Left ventricle myocardium superior (tissue), 1 donor: ENCODE measurements around the gene GFOD2. TPM values are rescaled to one million over a fixed set of nuclear protein-coding genes. Genes with fewer than 3 reads are reported as not detected.

Source experiments
- ATAC-seq: fragments of 200-7000 bp; cut with Tn5 transposase; one replicate; pipeline ENCODE4 v1.9.1; 2020; ENCODE audit warnings: mild to moderate bottlenecking, moderate library complexity
- DNase-seq: peaks from one replicate; pipeline ENCODE4 v3.0.0-alpha.2; 2020
- intact Hi-C: fragments of 100-400 bp; cut with micrococcal nuclease; formaldehyde crosslinking; loops from one replicate; pipeline ENCODE4 v1.11.0; 2022
- total RNA-seq: library from RNA; stranded (reverse); fragmentation: NEBNext Ultra II Directional; extraction: Animal tissue kit (Norgen Biotek cat#: 25700); gene quantifications from one replicate; pipeline ENCODE4 v1.2.1, GENCODE V29; 2021
- donor health status: DM: no; HTN: yes; CAD: no; lungs with severe emphysema.

GFOD2 gene
- total RNA-seq, 1 donor from 2014 or later, result 8.1 TPM

GRCh38 chr16:67676516-67676915 lies 42.6 kb downstream of the GFOD2 start:
- ATAC-seq (no peak), DNase-seq (no peak)
- intact Hi-C loops, result no loop called here

GRCh38 chr16:67675999-67676398 lies 43.1 kb downstream of the GFOD2 start:
- no peak for ATAC-seq
- no peak for DNase-seq
- intact Hi-C loops, result no loop called here

- ATAC-seq, result no peak
- intact Hi-C loops, result no loop called here
- DNase-seq, result no peak
Observed at GRCh38 chr16:67675579-67675935, 43.6 kb downstream of the GFOD2 start.

GRCh38 chr16:67674851-67675578 lies 44.1 kb downstream of the GFOD2 start:
- intact Hi-C loops, result no loop called here
- no peak for ATAC-seq
- DNase-seq, result no peak

GRCh38 chr16:67673712-67674580 lies 45.2 kb downstream of the GFOD2 start:
- DNase-seq, result peak; percentile 72
- intact Hi-C loops, result no loop called here
- ATAC-seq, result peak; percentile 63

- DNase-seq (peak; percentile 69), ATAC-seq (peak; percentile 52)
- intact Hi-C loops, result no loop called here
Observed at GRCh38 chr16:67672739-67673662, 46.1 kb downstream of the GFOD2 start.

- DNase-seq (peak; percentile 60), ATAC-seq (peak; percentile 5)
- intact Hi-C loops, result no loop called here
Observed at GRCh38 chr16:67672306-67672705, 46.8 kb downstream of the GFOD2 start.

- intact Hi-C loops, result loop anchor here (5.0 kb wide), 1 partner anchor 107 kb away; the partner anchor contains the start of gene CTCF
- peak; percentile 8 for DNase-seq
- no peak for ATAC-seq
Observed at GRCh38 chr16:67669499-67670101, 49.5 kb downstream of the GFOD2 start.

GRCh38 chr16:67668495-67669157 lies 50.5 kb downstream of the GFOD2 start:
- ATAC-seq (no peak), DNase-seq (peak; percentile 48)
- intact Hi-C loops, result loop anchor here (5.0 kb wide), 1 partner anchor 106 kb away; the partner anchor contains the start of gene CTCF

- ATAC-seq (peak; percentile 87), DNase-seq (peak; percentile 90)
- intact Hi-C loops, result loop anchor here (5.0 kb wide), 1 partner anchor 106 kb away; the partner anchor contains the start of gene CTCF
Observed at GRCh38 chr16:67667817-67668494, 51.2 kb downstream of the GFOD2 start.

GRCh38 chr16:67667453-67667816 lies 51.7 kb downstream of the GFOD2 start:
- ATAC-seq, result no peak
- no peak for DNase-seq
- intact Hi-C loops, result loop anchor here (5.0 kb wide), 1 partner anchor 105 kb away; the partner anchor contains the start of gene CTCF

- peak; percentile 92 for DNase-seq
- peak; percentile 80 for ATAC-seq
- intact Hi-C loops, result loop anchor here (5.0 kb wide), 1 partner anchor 105 kb away; the partner anchor contains the start of gene CTCF
Observed at GRCh38 chr16:67666559-67667452, 52.3 kb downstream of the GFOD2 start, which contains the start of the genes C16orf86 and ENKD1. C16orf86 (plus strand) TSS chr16:67666814; CDS start chr16:67666971, 157 bp downstream. ENKD1 (minus strand) TSS chr16:67666750; CDS start chr16:67666442, 308 bp downstream.

- ATAC-seq (peak; percentile 8), DNase-seq (peak; percentile 69)
- intact Hi-C loops, result loop anchor here (5.0 kb wide), 1 partner anchor 104 kb away; the partner anchor contains the start of gene CTCF
Observed at GRCh38 chr16:67666032-67666551, 53.0 kb downstream of the GFOD2 start.

GRCh38 chr16:67665598-67665997 lies 53.5 kb downstream of the GFOD2 start:
- intact Hi-C loops, result loop anchor here (5.0 kb wide), 1 partner anchor 103 kb away; the partner anchor contains the start of gene CTCF
- peak; percentile 3 for DNase-seq
- ATAC-seq, result no peak

- intact Hi-C loops, result loop anchor here (5.0 kb wide), 1 partner anchor 103 kb away; the partner anchor contains the start of gene CTCF
- DNase-seq (no peak), ATAC-seq (no peak)
Observed at GRCh38 chr16:67664871-67665270, 54.2 kb downstream of the GFOD2 start.

- DNase-seq (no peak), ATAC-seq (no peak)
- intact Hi-C loops, result no loop called here
Observed at GRCh38 chr16:67664258-67664657, 54.9 kb downstream of the GFOD2 start.
